ENCODE data around the gene EHHADH.
"Not testable (repeated sequence)": the region's sequence is repeated elsewhere in the genome, so short reads cannot be mapped to it uniquely, and the experiment has no call there.

EHHADH gene

GRCh38 chr3:185270956-185271332, 17.1 kb upstream of the EHHADH start:
- Histone ChIP-seq H3K4me3 (ENCODE audit: low read depth, low read length) (no peak overlapping the region), H3K9ac (ENCODE audit: low read depth, low read length) (no peak overlapping the region), H3K27me3 (ENCODE audit: control insufficient read depth, insufficient read depth, low read length) (no peaks in the 10 kb centered on the region), H3K9me3 (ENCODE audit: control insufficient read depth, insufficient read depth, low read length) (no peaks in the 10 kb centered on the region), H3K36me3 (ENCODE audit: control insufficient read depth, insufficient read depth, low read length) (no peaks in the 10 kb centered on the region), H3K4me1 (ENCODE audit: control insufficient read depth, insufficient read depth, low read length) (peaks cover 3% of the 10 kb centered on the region)

- Histone ChIP-seq H3K36me3 (ENCODE audit: control insufficient read depth, insufficient read depth, low read length) (no peaks in the 10 kb centered on the region), H3K9me3 (ENCODE audit: control insufficient read depth, insufficient read depth, low read length) (no peaks in the 10 kb centered on the region)
Observed at GRCh38 chr3:185270262-185270955, 16.6 kb upstream of the EHHADH start.

GRCh38 chr3:185268194-185268962, 14.5 kb upstream of the EHHADH start:
- no peaks in the 10 kb centered on the region for H3K9me3 ChIP-seq (ENCODE audit: control insufficient read depth, insufficient read depth, low read length)
- H3K4me3 ChIP-seq (ENCODE audit: low read depth, low read length): no peak overlapping the region
- H3K9ac ChIP-seq (ENCODE audit: low read depth, low read length): no peak overlapping the region
- H3K36me3 ChIP-seq (ENCODE audit: control insufficient read depth, insufficient read depth, low read length): no peaks in the 10 kb centered on the region
- peaks cover 3% of the 10 kb centered on the region for H3K4me1 ChIP-seq (ENCODE audit: control insufficient read depth, insufficient read depth, low read length)
- H3K27me3 ChIP-seq (ENCODE audit: control insufficient read depth, insufficient read depth, low read length): no peaks in the 10 kb centered on the region

More at GRCh38 chr3:185270262-185270955, 16.6 kb upstream of the EHHADH start:
- Histone ChIP-seq H3K27me3 (ENCODE audit: control insufficient read depth, insufficient read depth, low read length) (no peaks in the 10 kb centered on the region), H3K4me3 (ENCODE audit: low read depth, low read length) (no peak overlapping the region), H3K9ac (ENCODE audit: low read depth, low read length) (no peak overlapping the region), H3K4me1 (ENCODE audit: control insufficient read depth, insufficient read depth, low read length) (peaks cover 3% of the 10 kb centered on the region)

DNA sequence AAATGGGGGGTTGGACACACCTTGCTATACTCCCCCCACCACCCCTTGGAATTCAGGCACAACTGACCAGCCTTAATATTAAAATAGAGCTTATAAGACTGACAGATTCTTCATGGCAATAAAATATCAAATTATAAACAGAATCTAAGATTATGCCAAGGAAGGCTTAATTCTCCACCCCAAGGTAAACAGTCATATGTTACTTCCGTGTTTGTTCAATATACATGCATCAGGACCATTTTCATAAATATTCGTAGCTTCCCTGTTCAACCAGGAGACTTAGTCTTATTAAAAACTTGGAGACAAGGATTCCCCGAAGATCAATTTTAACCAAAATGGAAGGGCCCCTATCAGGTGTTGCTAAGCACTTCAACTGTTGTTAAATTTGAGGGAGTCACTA, 13.3 kb upstream of the EHHADH start:
- H3K36me3 ChIP-seq (ENCODE audit: control insufficient read depth, insufficient read depth, low read length): no peaks in the 10 kb centered on the region
- H3K9ac ChIP-seq (ENCODE audit: low read depth, low read length): no peak overlapping the region
- H3K4me3 ChIP-seq (ENCODE audit: low read depth, low read length): no peak overlapping the region
- no peaks in the 10 kb centered on the region for H3K27me3 ChIP-seq (ENCODE audit: control insufficient read depth, insufficient read depth, low read length)
- H3K9me3 ChIP-seq (ENCODE audit: control insufficient read depth, insufficient read depth, low read length): no peaks in the 10 kb centered on the region
- H3K4me1 ChIP-seq (ENCODE audit: control insufficient read depth, insufficient read depth, low read length): peaks cover 3% of the 10 kb centered on the region

GRCh38 chr3:185264849-185265553, 11.2 kb upstream of the EHHADH start:
- H3K4me1 ChIP-seq (ENCODE audit: control insufficient read depth, insufficient read depth, low read length): peaks cover 3% of the 10 kb centered on the region
- H3K9ac ChIP-seq (ENCODE audit: low read depth, low read length): no peak overlapping the region
- H3K36me3 ChIP-seq (ENCODE audit: control insufficient read depth, insufficient read depth, low read length): no peaks in the 10 kb centered on the region
- no peaks in the 10 kb centered on the region for H3K9me3 ChIP-seq (ENCODE audit: control insufficient read depth, insufficient read depth, low read length)
- H3K27me3 ChIP-seq (ENCODE audit: control insufficient read depth, insufficient read depth, low read length): no peaks in the 10 kb centered on the region
- no peak overlapping the region for H3K4me3 ChIP-seq (ENCODE audit: low read depth, low read length)

- H3K27me3 ChIP-seq (ENCODE audit: control insufficient read depth, insufficient read depth, low read length): no peaks in the 10 kb centered on the region
- H3K9ac ChIP-seq (ENCODE audit: low read depth, low read length): no peak overlapping the region
- H3K4me3 ChIP-seq (ENCODE audit: low read depth, low read length): no peak overlapping the region
- no peaks in the 10 kb centered on the region for H3K9me3 ChIP-seq (ENCODE audit: control insufficient read depth, insufficient read depth, low read length)
- H3K36me3 ChIP-seq (ENCODE audit: control insufficient read depth, insufficient read depth, low read length): no peaks in the 10 kb centered on the region
- H3K4me1 ChIP-seq (ENCODE audit: control insufficient read depth, insufficient read depth, low read length): peaks cover 3% of the 10 kb centered on the region
Observed at GRCh38 chr3:185263423-185263822, 9.6 kb upstream of the EHHADH start.

DNA sequence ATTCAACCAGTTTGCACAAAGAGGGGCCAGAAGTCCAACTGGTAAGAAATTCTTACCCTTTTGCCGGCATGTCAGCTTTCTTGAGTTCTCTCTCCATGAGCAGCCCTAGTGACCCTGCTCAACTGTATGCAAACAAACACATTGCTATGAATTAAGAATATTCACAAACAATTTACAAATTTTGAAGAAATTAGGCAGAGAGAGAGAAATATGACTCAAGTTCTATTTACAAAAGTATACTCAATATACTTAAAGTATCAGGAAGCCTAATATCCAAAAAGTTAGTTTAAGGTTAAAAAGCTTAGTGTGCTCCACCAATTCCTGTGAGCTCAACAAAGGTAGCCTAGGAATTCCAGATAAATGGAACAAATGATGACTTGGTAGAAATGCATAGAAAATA, 3.5 kb upstream of the EHHADH start:
- no peak overlapping the region for H3K4me3 ChIP-seq (ENCODE audit: low read depth, low read length)
- H3K4me1 ChIP-seq (ENCODE audit: control insufficient read depth, insufficient read depth, low read length): peaks cover 3% of the 10 kb centered on the region
- no peak overlapping the region for H3K9ac ChIP-seq (ENCODE audit: low read depth, low read length)
- no peaks in the 10 kb centered on the region for H3K36me3 ChIP-seq (ENCODE audit: control insufficient read depth, insufficient read depth, low read length)
- H3K9me3 ChIP-seq (ENCODE audit: control insufficient read depth, insufficient read depth, low read length): no peaks in the 10 kb centered on the region
- no peaks in the 10 kb centered on the region for H3K27me3 ChIP-seq (ENCODE audit: control insufficient read depth, insufficient read depth, low read length)

DNA sequence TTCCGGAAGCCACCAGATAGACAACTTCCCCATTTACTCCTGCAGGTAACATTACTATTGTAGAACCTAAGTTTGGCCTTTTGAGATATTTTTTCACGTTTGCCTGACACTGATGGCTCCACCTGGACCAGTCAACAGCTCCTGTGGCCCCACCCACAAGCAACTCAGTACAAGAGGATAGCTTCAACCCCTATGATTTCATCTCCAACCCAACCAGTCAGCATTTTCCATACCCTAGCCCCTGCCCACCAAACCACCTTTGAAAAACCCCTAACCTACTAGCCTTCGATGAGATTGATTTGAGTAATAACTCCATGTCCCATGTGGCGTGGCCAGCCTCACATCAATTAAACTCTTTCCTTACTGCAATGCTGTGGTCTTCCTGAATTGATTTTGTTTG, 950 bp upstream of the EHHADH start:
- Histone ChIP-seq H3K27me3 (ENCODE audit: control insufficient read depth, insufficient read depth, low read length) (no peaks in the 10 kb centered on the region), H3K9me3 (ENCODE audit: control insufficient read depth, insufficient read depth, low read length) (no peaks in the 10 kb centered on the region), H3K4me3 (ENCODE audit: low read depth, low read length) (no peak overlapping the region), H3K9ac (ENCODE audit: low read depth, low read length) (no peak overlapping the region), H3K36me3 (ENCODE audit: control insufficient read depth, insufficient read depth, low read length) (no peaks in the 10 kb centered on the region), H3K4me1 (ENCODE audit: control insufficient read depth, insufficient read depth, low read length) (peaks cover 3% of the 10 kb centered on the region)

DNA sequence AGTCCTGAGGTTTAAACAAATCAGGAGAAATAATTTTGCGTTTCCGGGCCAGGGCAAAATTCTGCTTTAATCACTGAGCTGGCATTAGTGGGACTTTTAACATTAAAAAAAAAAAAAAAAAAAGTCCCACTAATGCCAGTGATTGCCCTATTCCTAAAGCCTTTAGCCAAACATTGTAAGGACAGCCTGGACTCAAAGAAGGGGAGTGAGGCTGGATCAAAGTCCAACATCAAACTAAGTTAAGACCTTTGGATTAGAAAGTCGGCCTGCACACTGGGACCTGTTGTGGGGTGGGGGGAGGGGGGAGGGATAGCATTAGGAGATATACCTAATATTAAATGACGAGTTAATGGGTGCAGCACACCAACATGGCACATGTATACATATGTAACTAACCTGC, 716 bp downstream of the EHHADH start:
- not testable (repeated sequence) for H3K36me3 ChIP-seq (ENCODE audit: control insufficient read depth, insufficient read depth, low read length); H3K9me3 ChIP-seq (ENCODE audit: control insufficient read depth, insufficient read depth, low read length); H3K9ac ChIP-seq (ENCODE audit: low read depth, low read length); H3K27me3 ChIP-seq (ENCODE audit: control insufficient read depth, insufficient read depth, low read length); H3K4me1 ChIP-seq (ENCODE audit: control insufficient read depth, insufficient read depth, low read length); H3K4me3 ChIP-seq (ENCODE audit: low read depth, low read length)

- H3K27me3 ChIP-seq (ENCODE audit: control insufficient read depth, insufficient read depth, low read length): no peaks in the 10 kb centered on the region
- peaks cover 3% of the 10 kb centered on the region for H3K4me1 ChIP-seq (ENCODE audit: control insufficient read depth, insufficient read depth, low read length)
- H3K4me3 ChIP-seq (ENCODE audit: low read depth, low read length): no peak overlapping the region
- no peak overlapping the region for H3K9ac ChIP-seq (ENCODE audit: low read depth, low read length)
- no peaks in the 10 kb centered on the region for H3K9me3 ChIP-seq (ENCODE audit: control insufficient read depth, insufficient read depth, low read length)
- no peaks in the 10 kb centered on the region for H3K36me3 ChIP-seq (ENCODE audit: control insufficient read depth, insufficient read depth, low read length)
Observed at GRCh38 chr3:185251272-185251671, 2.6 kb downstream of the EHHADH start.

DNA sequence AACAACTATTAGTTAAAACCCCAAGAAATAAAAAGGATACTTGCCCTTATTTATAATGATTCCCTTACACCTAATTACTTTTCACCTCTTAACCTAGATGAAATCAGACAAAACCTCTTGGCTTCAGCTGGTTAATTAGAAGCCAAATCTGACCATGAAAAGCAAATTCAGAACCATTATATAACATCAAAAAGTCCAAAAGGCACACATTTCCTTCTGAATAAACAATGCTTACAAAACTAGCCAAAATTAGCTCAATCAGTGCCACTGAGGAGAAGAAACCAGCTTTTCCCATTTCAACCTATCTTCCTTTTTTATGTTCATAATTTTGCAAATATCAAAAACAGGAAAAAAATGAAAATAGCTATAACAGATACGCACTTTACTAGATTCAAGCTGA, 3.2 kb downstream of the EHHADH start:
- Histone ChIP-seq H3K36me3 (ENCODE audit: control insufficient read depth, insufficient read depth, low read length) (no peaks in the 10 kb centered on the region), H3K27me3 (ENCODE audit: control insufficient read depth, insufficient read depth, low read length) (no peaks in the 10 kb centered on the region), H3K4me1 (ENCODE audit: control insufficient read depth, insufficient read depth, low read length) (peaks cover 3% of the 10 kb centered on the region), H3K9me3 (ENCODE audit: control insufficient read depth, insufficient read depth, low read length) (no peaks in the 10 kb centered on the region), H3K4me3 (ENCODE audit: low read depth, low read length) (no peak overlapping the region), H3K9ac (ENCODE audit: low read depth, low read length) (no peak overlapping the region)

- H3K9me3 ChIP-seq (ENCODE audit: control insufficient read depth, insufficient read depth, low read length): no peaks in the 10 kb centered on the region
- no peak overlapping the region for H3K4me3 ChIP-seq (ENCODE audit: low read depth, low read length)
- H3K9ac ChIP-seq (ENCODE audit: low read depth, low read length): no peak overlapping the region
- H3K27me3 ChIP-seq (ENCODE audit: control insufficient read depth, insufficient read depth, low read length): no peaks in the 10 kb centered on the region
- H3K4me1 ChIP-seq (ENCODE audit: control insufficient read depth, insufficient read depth, low read length): peaks cover 3% of the 10 kb centered on the region
- no peaks in the 10 kb centered on the region for H3K36me3 ChIP-seq (ENCODE audit: control insufficient read depth, insufficient read depth, low read length)
Observed at GRCh38 chr3:185250247-185250646, 3.6 kb downstream of the EHHADH start.
